Measurements from ENCODE around the gene CCL25.

The CCL25 gene

GRCh38 chr19:8109890-8110662 is 57.5 kb downstream of the CCL25 start:
- no peak for DNase-seq (ENCODE audit: low read depth in 2 of 2, low spot score in 1 of 2)

- no peak for DNase-seq (ENCODE audit: low read depth in 2 of 2, low spot score in 1 of 2)
Measured at GRCh38 chr19:8110931-8111330, 58.4 kb downstream of the CCL25 start.

- no peak for DNase-seq (ENCODE audit: low read depth in 2 of 2, low spot score in 1 of 2)
Measured at GRCh38 chr19:8111376-8111775, 58.8 kb downstream of the CCL25 start.

Measured in stimulated activated CD8-positive, alpha-beta memory T cell treated with anti-CD3 and anti-CD28 coated beads, Interleukin-4, amount 100 ng/mL, for 1 hour (primary cell).